ENCODE measurements around the gene SNX11. TPM values are rescaled to one million over a fixed set of nuclear protein-coding genes. Genes with fewer than 3 reads are reported as not detected.

The SNX11 gene
- total and polyA plus RNA-seq, 2 donors (not counting 3 experiments of a cell fraction or from before 2014, with no cell fraction given), result 23.4 to 26.2 TPM

DNA sequence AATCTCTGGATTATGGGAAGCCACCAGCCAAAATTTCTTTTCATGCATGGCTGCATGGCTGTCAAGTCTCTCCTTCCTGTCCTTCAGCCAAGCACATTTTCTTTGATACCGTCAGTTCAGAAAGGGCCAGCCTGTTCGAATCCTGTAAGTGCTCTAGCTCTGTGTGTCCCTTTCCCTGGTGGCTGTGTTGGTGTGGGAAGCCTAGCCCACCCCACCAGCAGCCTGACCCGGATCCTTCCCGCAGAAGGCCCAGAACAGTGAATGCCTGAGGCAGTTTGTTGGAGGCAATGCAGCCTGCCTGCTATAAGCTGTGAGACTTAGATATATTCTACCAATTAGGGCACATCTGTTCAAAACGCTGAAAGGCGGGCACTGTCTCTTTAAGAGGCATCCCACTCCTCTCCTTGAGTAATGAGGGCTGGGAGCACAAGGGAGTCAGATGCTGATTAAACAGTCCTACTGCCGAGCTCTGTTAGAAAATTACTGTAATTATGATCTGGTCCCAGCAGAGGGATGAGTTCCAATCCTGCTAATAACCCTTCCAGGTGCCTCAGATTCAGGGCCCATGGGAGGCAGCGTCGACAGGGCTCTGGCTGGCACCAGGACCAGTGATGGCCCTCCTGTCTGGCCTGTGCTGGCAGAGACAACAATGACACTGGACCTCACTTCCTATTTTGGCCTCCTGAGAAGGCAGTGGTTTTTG is 18.4 kb downstream of the SNX11 start:
- Histone ChIP-seq H3K9me1 (replicated peaks; ENCODE audit: control insufficient read depth, extremely low read depth, insufficient read depth, low read length) (no peaks in the 10 kb centered on the region), H3K9ac (replicated peaks; ENCODE audit: extremely low read depth, insufficient read depth, low read length) (no peak overlapping the region), H3K4me2 (ENCODE audit: insufficient read depth, low read length) (no peak overlapping the region), H3K27me3 (ENCODE audit: control insufficient read depth in 2 of 2, insufficient read depth in 2 of 2, low read length in 2 of 2) (no peaks in the 10 kb centered on the region), H3K36me3 (ENCODE audit: control insufficient read depth in 2 of 2, extremely low read depth in 1 of 2, insufficient read depth in 2 of 2, low read length in 2 of 2) (peaks cover 10 to 16% of the 10 kb centered on the region in 2 experiments), H2AFZ (ENCODE audit: low read depth, low read length) (no peak overlapping the region), H4K20me1 (replicated peaks; ENCODE audit: control insufficient read depth, extremely low read depth, insufficient read depth, low read length) (no peaks in the 10 kb centered on the region), H3K27ac (ENCODE audit: insufficient read depth, low read depth, low read length) (no peak overlapping the region), H3K9me3 (replicated peaks; ENCODE audit: control insufficient read depth, insufficient read depth, low read length) (no peaks in the 10 kb centered on the region), H3K79me2 (ENCODE audit: control insufficient read depth, insufficient read depth, low read length) (no peaks in the 10 kb centered on the region), H3K4me1 (ENCODE audit: control insufficient read depth, extremely low read depth, insufficient read depth, low read length) (peaks cover 15% of the 10 kb centered on the region), H3K4me3 (replicated peaks in 1 of 3; ENCODE audit: insufficient read depth in 1 of 3, low read depth in 1 of 3, low read length in 3 of 3) (no peak overlapping the region)
- dilution Hi-C loops (cut with MboI; ENCODE audit: extremely low pct_ligation_motif_present, low sequenced_read_pairs), result no loop called here
- intact Hi-C loops (cut with micrococcal nuclease), result no loop called here
- ChIA-PET POLR2A (no interaction called here), CTCF (interaction anchor here (1.2 to 1.7 kb wide), 2 partner anchors 9 to 46 kb away, joined by 4 to 7 read pairs; no protein-coding TSS in a partner anchor)
- BruUV-seq (replicated peaks), result no TSS peak
- DNase-seq (ENCODE audit: low read depth, low spot score) (no peak), FAIRE-seq (no peak)
- TF ChIP-seq EZH2 (IDR thresholded peaks at IDR 0.05; ENCODE audit: borderline replicate concordance, low read depth, low read length, severe bottlenecking) (no peak), MYC (IDR thresholded peaks at IDR 0.05; ENCODE audit: low read depth, low read length) (no peak), JUN (IDR thresholded peaks at IDR 0.05; ENCODE audit: borderline replicate concordance, insufficient read depth, insufficient read length, low read depth) (no peak)

DNA sequence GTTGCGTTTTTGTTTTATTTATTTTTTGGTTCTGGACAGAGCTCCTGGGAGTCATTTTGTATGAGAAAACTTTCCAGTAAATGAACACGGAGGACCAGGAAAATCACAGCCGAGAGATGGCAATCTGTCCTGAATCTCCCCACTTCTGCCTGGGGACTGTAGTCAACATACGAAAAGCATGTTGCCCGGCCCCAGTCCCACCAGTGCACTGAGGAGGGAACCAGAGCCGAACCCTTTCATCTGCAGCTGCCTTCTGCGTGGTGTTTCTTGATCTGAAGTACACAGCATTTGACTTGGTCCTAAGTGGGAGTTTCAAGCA is 18.9 kb downstream of the SNX11 start:
- BruUV-seq (replicated peaks), result no TSS peak
- Histone ChIP-seq H3K4me1 (ENCODE audit: control insufficient read depth, extremely low read depth, insufficient read depth, low read length) (peaks cover 15% of the 10 kb centered on the region), H3K4me2 (ENCODE audit: insufficient read depth, low read length) (no peak overlapping the region), H3K36me3 (ENCODE audit: control insufficient read depth in 2 of 2, extremely low read depth in 1 of 2, insufficient read depth in 2 of 2, low read length in 2 of 2) (peaks cover 6 to 11% of the 10 kb centered on the region in 2 experiments), H3K9me3 (replicated peaks; ENCODE audit: control insufficient read depth, insufficient read depth, low read length) (no peaks in the 10 kb centered on the region), H3K79me2 (ENCODE audit: control insufficient read depth, insufficient read depth, low read length) (no peaks in the 10 kb centered on the region), H2AFZ (ENCODE audit: low read depth, low read length) (no peak overlapping the region), H3K27me3 (ENCODE audit: control insufficient read depth in 2 of 2, insufficient read depth in 2 of 2, low read length in 2 of 2) (no peaks in the 10 kb centered on the region), H3K9me1 (replicated peaks; ENCODE audit: control insufficient read depth, extremely low read depth, insufficient read depth, low read length) (no peaks in the 10 kb centered on the region), H3K9ac (replicated peaks; ENCODE audit: extremely low read depth, insufficient read depth, low read length) (no peak overlapping the region), H3K4me3 (replicated peaks in 1 of 3; ENCODE audit: insufficient read depth in 1 of 3, low read depth in 1 of 3, low read length in 3 of 3) (no peak overlapping the region), H4K20me1 (replicated peaks; ENCODE audit: control insufficient read depth, extremely low read depth, insufficient read depth, low read length) (no peaks in the 10 kb centered on the region), H3K27ac (ENCODE audit: insufficient read depth, low read depth, low read length) (no peak overlapping the region)
- intact Hi-C loops (cut with micrococcal nuclease) (no loop called here), dilution Hi-C loops (cut with MboI; ENCODE audit: extremely low pct_ligation_motif_present, low sequenced_read_pairs) (no loop called here)
- CTCF ChIA-PET, result interaction anchor here (1.2 to 1.7 kb wide), 5 partner anchors 9 to 101 kb away, joined by 3 to 7 read pairs (median 4); no protein-coding TSS in a partner anchor
- no peak for FAIRE-seq
- POLR2A ChIA-PET, result no interaction called here
- no peak for DNase-seq (ENCODE audit: low read depth, low spot score)
- TF ChIP-seq POLR2A (IDR thresholded peaks at IDR 0.05; ENCODE audit: low read depth, low read length), result no peak
- TF ChIP-seq JUN (IDR thresholded peaks at IDR 0.05; ENCODE audit: borderline replicate concordance, insufficient read depth, insufficient read length, low read depth), result no peak
- TF ChIP-seq GATA2 (IDR thresholded peaks at IDR 0.05; ENCODE audit: insufficient read depth, insufficient read length, low read depth, low read length), result no peak
- TF ChIP-seq MYC (IDR thresholded peaks at IDR 0.05; ENCODE audit: low read depth, low read length), result no peak
- TF ChIP-seq EZH2 (IDR thresholded peaks at IDR 0.05; ENCODE audit: borderline replicate concordance, low read depth, low read length, severe bottlenecking), result no peak
- no peak for TF ChIP-seq POLR2AphosphoS5 (IDR thresholded peaks at IDR 0.05; ENCODE audit: insufficient read depth, low read depth, low read length)
- TF ChIP-seq, protein P1, sequence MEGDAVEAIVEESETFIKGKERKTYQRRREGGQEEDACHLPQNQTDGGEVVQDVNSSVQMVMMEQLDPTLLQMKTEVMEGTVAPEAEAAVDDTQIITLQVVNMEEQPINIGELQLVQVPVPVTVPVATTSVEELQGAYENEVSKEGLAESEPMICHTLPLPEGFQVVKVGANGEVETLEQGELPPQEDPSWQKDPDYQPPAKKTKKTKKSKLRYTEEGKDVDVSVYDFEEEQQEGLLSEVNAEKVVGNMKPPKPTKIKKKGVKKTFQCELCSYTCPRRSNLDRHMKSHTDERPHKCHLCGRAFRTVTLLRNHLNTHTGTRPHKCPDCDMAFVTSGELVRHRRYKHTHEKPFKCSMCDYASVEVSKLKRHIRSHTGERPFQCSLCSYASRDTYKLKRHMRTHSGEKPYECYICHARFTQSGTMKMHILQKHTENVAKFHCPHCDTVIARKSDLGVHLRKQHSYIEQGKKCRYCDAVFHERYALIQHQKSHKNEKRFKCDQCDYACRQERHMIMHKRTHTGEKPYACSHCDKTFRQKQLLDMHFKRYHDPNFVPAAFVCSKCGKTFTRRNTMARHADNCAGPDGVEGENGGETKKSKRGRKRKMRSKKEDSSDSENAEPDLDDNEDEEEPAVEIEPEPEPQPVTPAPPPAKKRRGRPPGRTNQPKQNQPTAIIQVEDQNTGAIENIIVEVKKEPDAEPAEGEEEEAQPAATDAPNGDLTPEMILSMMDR (IDR thresholded peaks at IDR 0.05; ENCODE audit: extremely low read depth in 1 of 2, insufficient read depth in 1 of 2, low read depth in 1 of 2, low read length in 2 of 2), result no peak
- no peak for TF ChIP-seq FOS (IDR thresholded peaks at IDR 0.05; ENCODE audit: borderline replicate concordance, insufficient read depth, low read length)
- TF ChIP-seq, protein P2, sequence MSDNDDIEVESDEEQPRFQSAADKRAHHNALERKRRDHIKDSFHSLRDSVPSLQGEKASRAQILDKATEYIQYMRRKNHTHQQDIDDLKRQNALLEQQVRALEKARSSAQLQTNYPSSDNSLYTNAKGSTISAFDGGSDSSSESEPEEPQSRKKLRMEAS (IDR thresholded peaks at IDR 0.05; ENCODE audit: insufficient read depth, insufficient read length), result no peak

All from endothelial cell of umbilical vein (primary cell).